ENCODE results near the gene MOBP.

The MOBP gene

DNA sequence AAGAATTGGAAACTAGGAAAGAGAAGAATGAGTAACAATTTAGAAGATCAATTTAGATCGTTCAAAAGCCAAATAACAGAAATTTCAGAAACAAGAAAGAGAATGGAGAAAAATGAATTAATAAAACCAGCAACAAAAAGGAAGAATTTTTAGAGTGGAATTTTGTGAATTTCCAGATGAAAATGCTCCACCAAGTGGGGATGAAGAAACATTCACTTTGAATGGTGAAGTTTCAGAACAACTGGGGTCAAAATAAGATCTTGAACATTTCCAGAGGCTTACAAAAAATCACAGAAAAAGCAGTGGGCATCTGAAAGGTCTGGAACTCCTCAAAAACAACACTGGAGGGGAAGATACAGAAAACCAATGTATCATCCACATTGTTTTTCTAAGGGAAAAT is 4.2 kb upstream of the MOBP start:
- ATAC-seq (ENCODE audit: low read depth) (no peak), DNase-seq (ENCODE audit: low spot score in 2 of 2) (no peak)
- Mint-ChIP-seq H3K27me3 (peaks cover 13% of the 10 kb centered on the region), H3K9me3 (no peaks in the 10 kb centered on the region), H3K27ac (no peak overlapping the region), H3K4me3 (no peak overlapping the region), H3K4me1 (no peaks in the 10 kb centered on the region), H3K36me3 (no peaks in the 10 kb centered on the region)

DNA sequence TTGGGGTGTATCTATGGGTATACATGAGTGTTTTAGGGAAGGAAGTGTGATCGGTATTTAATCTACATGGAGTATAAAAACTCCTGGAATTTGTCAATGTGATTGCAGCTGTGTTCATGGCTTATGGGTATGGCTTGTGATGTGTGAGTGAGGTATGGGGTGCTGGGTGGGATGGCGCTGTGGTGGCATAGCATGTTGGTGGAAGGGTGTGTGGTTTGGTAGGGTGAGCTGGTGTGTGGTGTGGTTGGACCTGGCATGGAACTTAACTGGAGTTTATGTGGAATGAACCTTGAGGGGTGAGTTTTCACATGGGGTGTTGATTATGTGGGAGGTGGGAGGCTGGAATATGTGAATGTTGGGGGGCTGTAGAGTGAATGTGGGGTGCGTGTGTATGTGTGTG is 492 bp upstream of the MOBP start:
- no peaks in the 10 kb centered on the region for H3K4me1 Mint-ChIP-seq
- ATAC-seq (ENCODE audit: low read depth) = no peak
- H3K9me3 Mint-ChIP-seq = no peaks in the 10 kb centered on the region
- H3K27me3 Mint-ChIP-seq = peaks cover 17% of the 10 kb centered on the region
- no peak overlapping the region for H3K27ac Mint-ChIP-seq
- no peak for DNase-seq (ENCODE audit: low spot score in 2 of 2)
- H3K36me3 Mint-ChIP-seq = no peaks in the 10 kb centered on the region
- H3K4me3 Mint-ChIP-seq = no peak overlapping the region

DNA sequence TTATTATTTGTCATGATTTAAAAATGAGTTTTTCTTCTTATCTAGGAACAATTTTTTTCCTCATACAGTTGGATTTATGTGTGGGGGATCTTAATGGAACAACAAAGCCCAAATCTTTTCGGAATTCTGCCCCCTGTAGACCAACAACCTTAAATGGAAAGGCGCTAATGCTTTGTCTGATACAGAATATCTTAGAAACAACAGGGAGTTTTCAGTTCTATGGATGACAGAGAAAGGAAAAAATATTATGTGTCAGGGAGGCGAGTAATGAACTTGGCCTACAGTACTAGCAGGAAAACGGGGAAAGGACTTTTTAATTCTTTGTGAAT is 592 bp downstream of the MOBP start:
- no peaks in the 10 kb centered on the region for H3K9me3 Mint-ChIP-seq
- no peak overlapping the region for H3K27ac Mint-ChIP-seq
- DNase-seq (ENCODE audit: low spot score in 2 of 2) = no peak

GRCh38 chr3:39469258-39469657 is 1.8 kb downstream of the MOBP start:
- peaks cover 18% of the 10 kb centered on the region for H3K27me3 Mint-ChIP-seq
- H3K9me3 Mint-ChIP-seq = no peaks in the 10 kb centered on the region
- DNase-seq (ENCODE audit: low spot score in 2 of 2) = no peak
- H3K36me3 Mint-ChIP-seq = no peaks in the 10 kb centered on the region
- H3K27ac Mint-ChIP-seq = no peak overlapping the region
- no peaks in the 10 kb centered on the region for H3K4me1 Mint-ChIP-seq
- ATAC-seq (ENCODE audit: low read depth) = no peak
- H3K4me3 Mint-ChIP-seq = no peak overlapping the region

More for the DNA sequence above, 592 bp downstream of the MOBP start:
- Mint-ChIP-seq H3K27me3 (peaks cover 17% of the 10 kb centered on the region), H3K36me3 (no peaks in the 10 kb centered on the region), H3K4me1 (no peaks in the 10 kb centered on the region), H3K4me3 (no peak overlapping the region)
- no peak for ATAC-seq (ENCODE audit: low read depth)

GRCh38 chr3:39469945-39470344 is 2.5 kb downstream of the MOBP start:
- Mint-ChIP-seq H3K27ac (no peak overlapping the region), H3K27me3 (peaks cover 18% of the 10 kb centered on the region), H3K4me3 (no peak overlapping the region), H3K36me3 (no peaks in the 10 kb centered on the region), H3K9me3 (no peaks in the 10 kb centered on the region), H3K4me1 (no peaks in the 10 kb centered on the region)
- ATAC-seq (ENCODE audit: low read depth) (no peak), DNase-seq (ENCODE audit: low spot score in 2 of 2) (no peak)

DNA sequence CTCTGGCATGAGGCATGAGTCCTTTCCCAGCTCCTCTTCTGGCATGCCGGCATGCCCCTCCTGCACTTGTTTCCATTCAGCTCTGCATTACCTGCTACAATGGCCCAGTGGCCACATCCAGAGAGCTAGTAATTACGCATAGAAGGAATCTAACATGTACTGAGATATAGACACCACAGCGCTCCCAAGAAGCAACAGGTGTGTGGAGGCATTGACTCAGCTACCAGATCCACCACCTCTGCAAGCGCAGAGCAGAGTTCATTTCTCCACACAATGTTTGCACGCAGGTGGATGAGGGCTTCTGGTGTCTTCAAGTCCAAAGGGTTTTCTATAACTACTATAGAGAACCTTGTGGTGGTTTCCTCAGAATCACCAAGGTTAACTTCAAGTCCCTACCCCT is 4.2 kb downstream of the MOBP start:
- Mint-ChIP-seq H3K4me1 (no peaks in the 10 kb centered on the region), H3K36me3 (no peaks in the 10 kb centered on the region), H3K27me3 (peaks cover 16% of the 10 kb centered on the region), H3K4me3 (no peak overlapping the region), H3K27ac (no peak overlapping the region), H3K9me3 (peaks cover 4% of the 10 kb centered on the region)
- DNase-seq (ENCODE audit: low spot score in 2 of 2) (no peak), ATAC-seq (ENCODE audit: low read depth) (no peak)

- H3K27me3 Mint-ChIP-seq = peaks cover 10% of the 10 kb centered on the region
- no peaks in the 10 kb centered on the region for H3K4me1 Mint-ChIP-seq
- no peak overlapping the region for H3K27ac Mint-ChIP-seq
- no peak for DNase-seq (ENCODE audit: low spot score in 2 of 2)
- no peak overlapping the region for H3K4me3 Mint-ChIP-seq
- H3K36me3 Mint-ChIP-seq = no peaks in the 10 kb centered on the region
- H3K9me3 Mint-ChIP-seq = peaks cover 4% of the 10 kb centered on the region
- no peak for ATAC-seq (ENCODE audit: low read depth)
These were observed 6.1 kb downstream of the MOBP start for GRCh38 chr3:39473452-39474125.

DNA sequence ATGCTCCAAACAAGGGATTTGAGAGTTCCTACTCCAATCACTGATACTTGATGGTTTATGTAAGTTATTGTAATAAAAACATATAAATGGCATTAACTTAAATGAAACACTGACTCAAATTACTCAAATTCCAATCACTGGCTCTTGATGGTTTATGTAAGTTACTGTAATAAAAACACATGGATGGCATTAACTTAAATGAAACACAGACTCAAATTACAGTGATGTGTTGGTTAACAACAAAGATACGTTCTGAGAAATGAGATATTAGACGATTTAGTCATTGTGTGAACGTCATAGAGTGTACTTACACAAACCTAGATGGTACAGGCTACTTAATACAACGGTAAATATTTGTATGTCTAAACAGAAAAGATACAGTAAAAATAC is 6.6 kb downstream of the MOBP start:
- DNase-seq (ENCODE audit: low spot score in 2 of 2) (no peak), ATAC-seq (ENCODE audit: low read depth) (no peak)
- Mint-ChIP-seq H3K4me1 (no peaks in the 10 kb centered on the region), H3K27me3 (peaks cover 10% of the 10 kb centered on the region), H3K9me3 (peaks cover 4% of the 10 kb centered on the region), H3K4me3 (no peak overlapping the region), H3K36me3 (no peaks in the 10 kb centered on the region), H3K27ac (no peak overlapping the region)

DNA sequence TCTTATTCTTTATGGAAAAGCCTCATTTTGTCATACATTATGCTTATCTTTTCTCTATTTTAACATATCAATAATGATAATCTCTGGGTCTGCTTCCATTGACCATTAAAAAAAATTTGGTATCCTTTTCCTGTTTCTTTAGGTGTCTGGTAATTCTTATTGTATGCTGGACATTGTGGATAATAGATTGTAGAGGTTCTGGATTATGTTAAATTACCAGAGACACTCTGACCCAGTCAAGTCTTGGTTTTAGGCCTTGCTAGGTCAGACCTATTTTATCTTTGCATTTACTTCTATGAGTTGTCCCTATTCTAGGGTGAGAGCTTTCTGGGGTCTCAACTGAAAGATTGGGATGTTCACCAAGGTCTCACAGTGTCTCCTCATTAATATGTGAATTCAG is 9.3 kb downstream of the MOBP start:
- Mint-ChIP-seq H3K27me3 (peaks cover 5% of the 10 kb centered on the region), H3K9me3 (peaks cover 4% of the 10 kb centered on the region), H3K4me3 (no peak overlapping the region), H3K36me3 (no peaks in the 10 kb centered on the region), H3K27ac (no peak overlapping the region), H3K4me1 (no peaks in the 10 kb centered on the region)
- DNase-seq (ENCODE audit: low spot score in 2 of 2) (no peak), ATAC-seq (ENCODE audit: low read depth) (no peak)

DNA sequence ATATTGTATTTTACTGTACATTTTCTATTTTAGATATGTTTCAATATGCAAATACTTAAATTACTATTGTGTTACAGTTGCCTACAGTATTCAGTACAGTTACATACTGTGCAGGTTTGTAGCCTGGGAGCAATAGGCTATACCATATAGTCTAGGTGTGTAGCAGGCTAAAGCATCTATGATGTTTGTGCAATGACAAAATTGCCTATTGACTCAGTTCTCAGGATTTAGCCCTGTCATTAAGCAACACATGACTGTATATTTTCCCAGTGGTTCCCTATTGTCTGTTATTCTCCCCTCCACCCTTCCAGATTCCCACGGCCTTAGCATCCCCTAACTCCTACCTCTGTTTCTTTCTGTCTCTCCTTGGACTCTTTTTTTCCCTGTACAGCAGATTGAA is 10.7 kb downstream of the MOBP start:
- no peak overlapping the region for H3K4me3 Mint-ChIP-seq
- H3K36me3 Mint-ChIP-seq = no peaks in the 10 kb centered on the region
- H3K9me3 Mint-ChIP-seq = peaks cover 4% of the 10 kb centered on the region
- H3K27me3 Mint-ChIP-seq = peaks cover 2% of the 10 kb centered on the region
- ATAC-seq (ENCODE audit: low read depth) (no peak), DNase-seq (ENCODE audit: low spot score in 2 of 2) (no peak)
- H3K4me1 Mint-ChIP-seq = no peaks in the 10 kb centered on the region
- no peak overlapping the region for H3K27ac Mint-ChIP-seq

DNA sequence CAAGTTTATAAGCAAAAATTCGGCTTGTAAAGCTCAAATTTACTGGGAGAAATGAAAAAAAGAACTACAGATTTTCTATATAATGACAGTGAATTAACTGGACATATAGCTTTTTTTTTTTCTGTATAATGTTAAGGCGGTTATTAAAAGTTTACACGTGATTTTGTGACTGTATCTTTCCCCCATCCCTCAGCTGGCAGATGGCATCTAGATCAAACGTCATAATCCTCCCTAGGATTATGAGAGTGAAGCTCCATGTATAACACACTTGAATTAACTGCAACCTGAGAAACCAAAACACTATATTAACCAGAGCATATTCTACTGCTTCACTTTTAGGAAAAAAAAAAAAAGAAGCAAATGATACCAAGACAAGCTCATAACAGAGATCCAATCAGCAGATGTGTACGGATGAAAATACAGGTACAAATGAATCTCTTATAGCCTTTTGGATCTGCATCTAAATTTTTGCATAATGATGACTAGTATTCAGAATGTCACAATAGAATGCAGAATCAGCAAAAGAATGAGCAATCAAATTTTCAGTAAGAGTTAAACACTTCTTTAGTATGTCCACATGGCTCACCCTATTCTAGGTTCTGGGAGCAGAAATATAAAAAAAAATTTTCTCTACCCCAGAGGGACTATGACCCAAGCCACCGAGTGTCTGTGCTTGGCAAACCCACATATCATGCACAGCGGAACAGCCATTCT is 12.4 kb downstream of the MOBP start:
- H3K9me3 Mint-ChIP-seq = peaks cover 4% of the 10 kb centered on the region
- H3K27me3 Mint-ChIP-seq = no peaks in the 10 kb centered on the region
- no peak overlapping the region for H3K27ac Mint-ChIP-seq
- no peaks in the 10 kb centered on the region for H3K36me3 Mint-ChIP-seq
- DNase-seq (ENCODE audit: low spot score in 2 of 2) (no peak), ATAC-seq (ENCODE audit: low read depth) (no peak)
- H3K4me3 Mint-ChIP-seq = no peak overlapping the region
- no peaks in the 10 kb centered on the region for H3K4me1 Mint-ChIP-seq

DNA sequence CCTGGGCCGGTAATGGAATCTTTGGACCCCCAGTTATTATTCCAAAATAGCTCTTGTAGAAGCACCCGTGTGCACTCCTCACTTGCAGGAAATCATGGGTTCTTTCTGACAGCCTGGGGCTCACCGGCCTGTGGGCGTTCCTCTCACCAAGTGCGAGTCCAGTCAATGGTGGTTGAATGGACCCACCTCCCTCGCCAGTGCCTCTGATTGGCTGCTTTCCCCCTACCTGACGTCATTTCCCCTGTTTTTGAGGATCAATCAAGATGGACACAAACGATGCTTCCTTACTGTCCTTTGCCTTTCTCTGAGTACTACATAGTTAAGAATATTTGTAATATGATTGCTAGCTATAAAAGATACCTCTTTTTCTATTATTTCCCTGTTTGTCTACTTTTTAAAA is 18.1 kb downstream of the MOBP start:
- peaks cover 11% of the 10 kb centered on the region for H3K27me3 Mint-ChIP-seq
- no peaks in the 10 kb centered on the region for H3K4me1 Mint-ChIP-seq
- no peak overlapping the region for H3K27ac Mint-ChIP-seq
- H3K9me3 Mint-ChIP-seq = peaks cover 2% of the 10 kb centered on the region
- no peak for DNase-seq (ENCODE audit: low spot score in 2 of 2)
- ATAC-seq (ENCODE audit: low read depth) = no peak
- no peaks in the 10 kb centered on the region for H3K36me3 Mint-ChIP-seq
- H3K4me3 Mint-ChIP-seq = no peak overlapping the region

DNA sequence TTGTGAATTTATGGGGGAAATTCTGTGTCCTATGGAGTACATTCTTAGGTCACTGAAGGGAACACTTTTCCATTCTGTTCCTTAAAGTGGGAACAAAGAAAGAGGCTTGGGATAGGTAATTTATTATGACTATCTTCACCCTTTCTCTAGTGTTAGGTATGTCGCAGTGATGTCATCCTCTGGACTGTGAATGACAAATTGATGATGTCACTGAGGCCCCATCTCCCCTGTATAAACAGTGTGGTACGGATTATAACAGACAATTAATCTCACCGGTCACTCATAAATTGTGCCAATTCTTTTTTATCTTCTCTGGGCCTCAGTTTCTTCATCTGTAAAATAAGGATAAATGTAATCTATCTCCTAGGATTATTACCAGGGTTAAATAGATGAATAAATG is 23.5 kb downstream of the MOBP start:
- Mint-ChIP-seq H3K36me3 (no peaks in the 10 kb centered on the region), H3K4me3 (no peak overlapping the region), H3K27ac (no peak overlapping the region), H3K27me3 (peaks cover 17% of the 10 kb centered on the region), H3K4me1 (no peaks in the 10 kb centered on the region), H3K9me3 (peaks cover 2% of the 10 kb centered on the region)
- ATAC-seq (ENCODE audit: low read depth) (no peak), DNase-seq (ENCODE audit: low spot score in 2 of 2) (no peak)

GRCh38 chr3:39491733-39492350 is 24.4 kb downstream of the MOBP start:
- Mint-ChIP-seq H3K4me1 (no peaks in the 10 kb centered on the region), H3K27me3 (peaks cover 17% of the 10 kb centered on the region), H3K36me3 (no peaks in the 10 kb centered on the region), H3K27ac (no peak overlapping the region), H3K4me3 (no peak overlapping the region), H3K9me3 (peaks cover 2% of the 10 kb centered on the region)
- DNase-seq (ENCODE audit: low spot score in 2 of 2) (no peak), ATAC-seq (ENCODE audit: low read depth) (no peak)

DNA sequence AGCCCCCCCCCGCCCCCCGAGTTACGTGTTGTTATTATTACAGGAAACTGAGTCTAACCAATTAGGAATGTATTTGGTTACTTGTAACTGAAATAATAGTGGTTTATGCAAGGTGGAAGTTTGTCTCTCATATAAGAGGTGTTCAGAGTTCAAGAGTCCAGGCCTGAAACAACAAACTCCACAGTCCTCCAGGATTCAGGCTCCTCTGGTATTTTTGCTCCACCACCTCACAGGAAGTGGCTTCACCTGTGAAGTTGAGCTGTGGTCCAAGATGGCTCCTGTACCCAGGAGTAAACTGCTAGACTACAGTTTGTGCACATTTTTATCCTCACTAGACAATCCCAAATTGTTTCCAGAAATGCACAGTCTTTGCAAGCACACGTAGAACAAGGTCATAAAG is 27.3 kb downstream of the MOBP start:
- DNase-seq (ENCODE audit: low spot score in 2 of 2) = no peak
- Mint-ChIP-seq H3K4me3 (no peak overlapping the region), H3K4me1 (peaks cover 3% of the 10 kb centered on the region), H3K27me3 (peaks cover 16% of the 10 kb centered on the region), H3K9me3 (no peaks in the 10 kb centered on the region), H3K36me3 (no peaks in the 10 kb centered on the region), H3K27ac (no peak overlapping the region)
- no peak for ATAC-seq (ENCODE audit: low read depth)
